GM13976 (cell line): Measurements from ENCODE around the gene SPAG9.

Source experiments
- DNase-seq: peaks from one replicate; pipeline ENCODE4 v3.0.0; 2012; ENCODE audit warnings: low spot score
- CTCF ChIP-seq: IDR thresholded peaks from 2 replicates; pipeline ENCODE4 v1.5.1; 2012; ENCODE audit warnings: borderline replicate concordance, mild to moderate bottlenecking; ENCODE audit not compliant: insufficient read depth; ENCODE audit errors: extremely low read depth, missing control alignments, control extremely low read depth
- in situ Hi-C: fragments of 300-500 bp; cut with MboI; formaldehyde crosslinking; loops from one replicate; pipeline ENCODE4 v1.12.0; 2022; ENCODE audit warnings: low sequenced_read_pairs, mixed read lengths, inconsistent platforms; ENCODE audit not compliant: unreplicated experiment

Gene SPAG9

DNA sequence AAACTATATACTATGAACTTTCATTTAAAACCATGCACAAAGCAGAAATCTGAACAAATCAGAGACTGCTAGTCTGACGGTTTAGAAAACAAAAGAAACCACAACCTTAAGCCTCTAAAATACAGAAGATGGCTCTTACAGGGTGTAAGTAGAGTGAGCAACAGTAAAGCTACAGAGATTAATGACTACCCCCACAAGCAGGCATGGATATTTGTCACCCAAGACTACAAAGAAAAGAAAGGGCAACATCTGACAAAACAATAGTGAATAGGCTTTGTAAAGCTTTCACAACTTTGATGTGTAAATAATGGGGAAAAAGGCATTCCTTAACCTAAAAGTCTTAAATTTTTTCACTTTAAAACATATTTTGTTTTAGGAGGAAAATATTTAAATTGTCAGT is 75.0 kb downstream of the SPAG9 start:
- TF ChIP-seq CTCF = no peak
- in situ Hi-C loops = no loop called here
- DNase-seq = no peak

DNA sequence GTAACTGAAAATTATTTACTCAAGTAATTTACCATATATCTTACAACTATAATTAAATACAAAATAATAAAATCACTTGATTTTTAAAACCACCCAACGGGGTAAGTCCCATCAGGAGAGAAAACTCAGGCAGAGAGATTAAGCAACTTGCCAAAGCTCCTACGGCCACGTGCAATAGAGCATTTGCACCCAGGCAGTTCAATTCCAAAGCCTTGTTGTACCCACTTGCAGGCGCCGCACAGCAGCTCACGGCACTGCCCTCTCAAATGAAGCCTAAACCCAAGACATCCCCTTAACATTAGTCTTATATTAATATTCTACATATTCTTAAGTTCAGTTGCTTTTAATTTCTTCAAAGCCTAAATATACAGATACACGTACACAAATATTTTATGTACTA is 75.7 kb downstream of the SPAG9 start:
- DNase-seq = no peak
- TF ChIP-seq CTCF = no peak
- in situ Hi-C loops = no loop called here

GRCh38 chr17:51036084-51036483 is 84.6 kb downstream of the SPAG9 start:
- in situ Hi-C loops = no loop called here
- no peak for TF ChIP-seq CTCF
- DNase-seq = no peak

DNA sequence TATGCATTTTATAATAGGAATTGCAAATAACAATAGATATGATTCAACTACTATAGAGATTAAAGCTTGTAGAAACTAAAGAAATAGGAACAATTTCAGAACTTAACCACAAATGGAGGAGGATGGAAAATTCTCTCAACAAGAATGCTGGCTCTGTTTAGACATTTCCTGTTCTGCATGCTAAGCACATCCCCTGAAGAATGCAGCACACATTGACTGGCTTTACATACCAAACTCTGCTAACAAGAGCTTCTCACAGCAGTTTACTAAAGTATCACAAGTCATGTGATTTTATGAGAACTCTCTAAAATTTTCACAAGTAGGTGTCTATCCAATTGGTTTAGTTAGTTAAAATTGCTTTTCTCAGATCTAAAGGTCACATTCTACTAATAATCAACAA is 85.2 kb downstream of the SPAG9 start:
- no peak for DNase-seq

GRCh38 chr17:51034800-51035199 is 85.9 kb downstream of the SPAG9 start:
- in situ Hi-C loops = no loop called here
- no peak for DNase-seq
- TF ChIP-seq CTCF = no peak

More for the DNA sequence above, 85.2 kb downstream of the SPAG9 start:
- TF ChIP-seq CTCF = no peak
- in situ Hi-C loops = no loop called here

GRCh38 chr17:51032850-51033249 is 87.8 kb downstream of the SPAG9 start:
- no peak for TF ChIP-seq CTCF
- in situ Hi-C loops = no loop called here

More at GRCh38 chr17:51032850-51033249, 87.8 kb downstream of the SPAG9 start:
- no peak for DNase-seq
